Stimulated activated CD8-positive, alpha-beta memory T cell treated with anti-CD3 and anti-CD28 coated beads, Interleukin-4, amount 100 ng/mL, for 48 hours (primary cell): ENCODE measurements around the gene CCDC181.

Experiments
- DNase-seq: peaks from one replicate; pipeline ENCODE4 v3.0.0-alpha.2; 2020

Gene CCDC181

GRCh38 chr1:169395955-169396354, 31.3 kb downstream of the CCDC181 start:
- DNase-seq, result no peak

DNA sequence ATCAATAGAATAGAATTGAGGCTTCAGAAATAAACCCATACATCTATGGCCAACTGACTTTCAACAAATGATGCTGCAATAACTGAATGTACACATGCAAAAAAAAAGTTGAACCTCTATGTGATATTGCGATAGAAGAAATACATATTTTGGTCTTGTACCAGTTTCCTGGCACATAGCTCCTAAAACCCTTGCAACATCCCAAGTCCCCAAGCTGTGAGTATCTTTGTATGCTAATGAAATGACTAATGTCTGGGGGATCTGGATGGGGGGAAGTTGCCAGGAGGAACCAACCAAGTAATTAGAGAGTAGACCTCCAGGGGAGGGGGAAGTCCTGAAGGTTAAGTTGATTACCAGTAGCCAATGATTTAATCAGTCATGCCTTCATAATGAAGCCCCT, 34.9 kb downstream of the CCDC181 start:
- no peak for DNase-seq

DNA sequence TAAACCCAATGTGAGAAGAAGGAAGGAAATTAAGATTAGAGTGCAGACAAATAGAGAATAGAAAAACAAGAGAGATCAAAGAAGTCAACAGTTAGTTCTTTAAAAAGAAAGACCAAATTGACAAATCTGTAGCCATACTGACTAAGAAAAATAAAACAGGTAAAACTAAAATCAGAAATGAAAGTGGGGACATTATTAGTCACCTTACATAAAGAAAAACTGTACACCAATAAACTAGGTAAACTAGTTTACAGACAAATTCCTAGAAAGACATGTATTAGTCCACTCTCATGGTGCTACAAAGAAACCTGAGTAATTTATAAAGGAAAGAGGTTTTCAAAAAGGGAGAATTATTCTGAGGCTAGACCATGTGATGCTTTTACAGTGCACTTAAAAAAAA, 37.0 kb downstream of the CCDC181 start:
- DNase-seq, result no peak

DNA sequence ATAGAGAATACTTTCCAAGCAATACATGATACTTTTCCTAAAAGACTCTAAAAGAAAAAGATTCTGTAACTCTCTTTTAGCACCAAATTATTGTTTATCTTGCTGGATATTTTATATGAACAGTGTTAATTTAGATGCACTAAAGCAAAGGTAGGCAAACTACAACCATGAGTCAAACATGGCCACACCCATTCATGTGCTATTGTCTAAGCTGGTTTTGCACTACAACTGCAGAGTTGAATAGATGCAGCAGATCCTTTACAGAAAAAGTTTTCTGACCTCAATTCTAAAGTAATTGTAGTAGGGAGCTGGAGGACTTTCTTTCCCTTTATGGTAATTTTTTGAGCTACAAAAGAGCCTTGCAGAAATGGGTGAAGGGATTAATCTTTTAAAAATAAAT, 39.9 kb downstream of the CCDC181 start:
- no peak for DNase-seq

DNA sequence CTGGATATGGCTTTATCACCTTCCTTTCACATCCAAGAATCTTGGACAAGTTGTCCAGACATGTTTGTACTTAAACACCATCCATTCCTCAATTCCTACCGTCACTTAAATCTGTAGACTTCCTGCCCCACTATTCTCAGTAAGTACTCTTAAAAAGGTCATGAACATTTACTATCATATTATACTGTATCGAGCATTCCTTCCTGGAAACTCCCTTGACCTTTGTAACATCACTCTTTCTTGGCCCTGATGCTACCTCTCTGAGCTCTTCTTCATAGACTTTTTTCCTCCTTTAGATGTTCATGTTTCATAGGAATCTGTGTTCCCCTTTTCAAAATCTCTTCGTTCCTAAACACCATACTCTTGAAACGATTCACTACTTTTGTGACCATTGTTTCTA, 43.8 kb downstream of the CCDC181 start:
- DNase-seq, result no peak

DNA sequence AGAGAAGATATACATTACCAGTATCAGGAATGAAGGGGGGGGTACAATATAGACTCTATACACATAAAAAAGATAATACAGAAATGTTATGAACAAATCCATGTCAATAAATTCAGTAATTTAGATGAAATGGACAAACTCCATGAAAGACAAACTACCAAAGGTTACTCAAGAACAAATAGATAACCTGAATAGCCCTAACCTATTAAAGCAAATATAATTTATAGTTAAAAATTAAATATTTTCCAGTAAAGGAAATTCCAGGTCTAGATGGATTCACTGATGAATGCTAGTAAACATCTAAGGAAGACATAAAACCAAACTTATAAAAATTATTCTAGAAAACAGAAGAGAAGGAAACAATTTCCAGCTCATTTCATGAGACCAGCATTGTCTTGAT, 46.1 kb downstream of the CCDC181 start:
- no peak for DNase-seq

- DNase-seq, result no peak
These were observed 55.9 kb downstream of the CCDC181 start for GRCh38 chr1:169371404-169371803.

GRCh38 chr1:169368406-169368769, 58.9 kb downstream of the CCDC181 start:
- peak; percentile 41 for DNase-seq

GRCh38 chr1:169367686-169368405, 59.4 kb downstream of the CCDC181 start, which contains the start of the genes BLZF1 and NME7:
TSS of gene BLZF1 (plus strand) at chr1:169368195. CDS start at chr1:169369523, 1,328 bp downstream.
TSS of gene NME7 (minus strand) at chr1:169367797. CDS start at chr1:169367710, 87 bp downstream.
- peak; percentile 98 for DNase-seq

GRCh38 chr1:169367096-169367685, 60.1 kb downstream of the CCDC181 start:
- DNase-seq, result no peak

DNA sequence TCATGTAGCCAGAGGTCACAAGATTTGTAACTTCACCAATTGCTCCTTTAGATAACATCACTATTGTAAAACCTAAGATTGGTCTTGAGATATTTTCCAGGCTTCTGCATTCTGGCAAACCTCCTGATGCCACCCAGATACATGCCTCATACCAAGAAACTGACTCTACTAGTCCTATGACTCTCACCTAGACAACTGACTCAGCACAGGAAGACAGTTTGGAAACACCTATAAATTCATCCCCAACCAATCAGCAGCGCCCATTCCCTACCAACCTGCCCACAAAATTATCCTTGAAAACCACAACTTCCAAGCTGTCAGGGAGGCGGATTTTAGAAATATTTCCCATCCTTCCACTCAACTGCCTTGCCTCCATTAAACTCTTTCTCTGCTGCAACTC, 62.3 kb downstream of the CCDC181 start:
- no peak for DNase-seq

- no peak for DNase-seq
These were observed 64.1 kb downstream of the CCDC181 start for GRCh38 chr1:169363046-169363730.

DNA sequence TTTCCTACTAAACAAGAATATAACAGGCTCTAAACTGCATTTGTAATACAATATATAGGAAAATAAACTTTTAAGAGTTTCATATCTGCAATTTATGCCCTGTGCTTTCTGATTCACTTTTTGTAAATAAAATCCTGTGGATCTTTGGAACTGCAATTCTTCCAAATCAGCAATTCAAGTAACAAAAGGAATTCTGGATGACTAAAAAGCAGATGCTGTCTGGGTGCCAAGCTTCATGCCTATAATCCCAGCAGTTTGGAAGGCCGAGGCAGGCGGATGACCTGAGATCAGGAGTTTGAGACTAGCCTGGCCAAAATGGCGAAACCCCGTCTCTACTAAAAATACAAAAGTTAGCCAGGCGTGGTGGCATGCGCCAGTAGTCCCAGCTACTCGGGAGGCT, 66.0 kb downstream of the CCDC181 start:
- no peak for DNase-seq

GRCh38 chr1:169360415-169360814, 66.9 kb downstream of the CCDC181 start:
- DNase-seq, result no peak

DNA sequence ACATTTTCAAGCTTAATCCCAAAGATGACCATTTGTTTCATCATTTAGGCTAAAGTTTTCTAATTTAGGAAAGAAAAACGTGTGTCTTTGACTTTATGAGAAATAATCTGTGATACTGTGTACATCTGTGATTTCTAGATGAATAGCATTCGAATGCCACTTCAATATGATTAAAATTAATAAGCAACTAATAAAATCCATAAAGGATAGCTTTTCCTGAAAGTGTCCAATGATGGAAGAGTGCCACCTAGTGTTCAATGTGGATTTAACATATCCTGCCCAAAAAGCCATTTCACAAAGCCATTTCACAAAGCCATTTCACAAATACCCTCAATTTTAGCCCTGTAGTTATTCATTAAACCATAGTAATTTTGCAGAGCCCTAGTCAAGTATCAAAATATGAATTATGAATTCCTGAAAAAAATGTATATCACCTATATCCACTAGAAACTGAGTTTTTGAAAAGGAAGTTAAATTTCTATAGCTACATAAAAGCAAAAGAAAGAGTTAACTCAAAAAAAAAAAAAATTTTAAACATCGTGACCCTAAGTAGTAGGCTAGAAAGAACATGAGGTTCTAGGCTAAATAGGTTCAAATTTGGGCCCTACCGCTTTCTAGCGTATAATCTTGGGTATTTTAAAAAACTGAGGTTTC, 78.8 kb downstream of the CCDC181 start:
- no peak for DNase-seq

- DNase-seq, result no peak
These were observed 79.4 kb downstream of the CCDC181 start for GRCh38 chr1:169347688-169348382.

DNA sequence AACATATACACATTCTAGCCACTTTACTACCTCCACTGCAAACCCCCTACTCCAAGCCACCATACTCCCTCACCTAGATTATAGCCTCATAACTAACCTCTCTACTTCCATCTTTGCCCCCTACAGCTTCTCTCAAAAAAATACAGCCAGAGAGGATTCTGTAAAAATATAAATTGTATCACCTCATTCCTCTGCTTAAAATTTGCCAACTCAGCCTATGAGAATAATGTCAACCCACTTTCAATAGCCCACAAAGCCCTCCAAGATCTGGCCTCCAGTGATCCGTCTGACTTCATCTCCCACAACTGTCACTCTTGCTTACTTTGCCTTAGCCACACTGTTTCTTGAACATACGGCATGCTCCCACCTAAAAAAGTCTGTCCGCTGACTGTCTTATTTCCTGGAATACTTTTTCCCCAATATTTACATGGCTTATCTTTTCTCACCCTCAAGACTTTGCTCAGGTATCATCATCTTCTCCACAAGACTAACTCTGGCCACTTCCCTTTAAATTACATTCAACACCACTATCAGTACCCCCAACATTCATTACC, 81.2 kb downstream of the CCDC181 start:
- no peak for DNase-seq

- no peak for DNase-seq
These were observed 81.8 kb downstream of the CCDC181 start for GRCh38 chr1:169345511-169345910.
